Inferior parietal cortex (tissue), 1 donor: ENCODE data around the gene PSMB3.
"Not testable (repeated sequence)": the region's sequence is repeated elsewhere in the genome, so short reads cannot be mapped to it uniquely, and the experiment has no call there.

Experiments
- DNase-seq: peaks from one replicate; pipeline ENCODE4 v3.0.0-alpha.2; 2016; ENCODE audit errors: extremely low spot score

PSMB3 gene

GRCh38 chr17:38749223-38750043, 3.1 kb upstream of the PSMB3 start:
- DNase-seq, result peak; percentile 43

DNA sequence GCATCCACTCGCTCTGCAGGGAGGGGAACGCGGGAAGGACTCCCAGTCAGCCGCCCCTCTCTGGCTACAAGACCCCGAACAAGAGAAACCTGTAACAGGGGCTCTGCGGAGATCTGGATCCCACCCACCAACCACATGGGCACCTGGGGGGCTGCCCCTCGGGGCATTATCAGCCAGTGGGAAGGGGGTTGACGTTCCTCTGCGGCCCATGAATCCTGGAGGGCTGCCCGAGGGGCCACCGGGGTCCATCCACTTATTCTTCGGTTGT, 2.6 kb upstream of the PSMB3 start:
- DNase-seq, result no peak

- DNase-seq, result peak; percentile 27
Observed at GRCh38 chr17:38750312-38751121, 2.0 kb upstream of the PSMB3 start.

DNA sequence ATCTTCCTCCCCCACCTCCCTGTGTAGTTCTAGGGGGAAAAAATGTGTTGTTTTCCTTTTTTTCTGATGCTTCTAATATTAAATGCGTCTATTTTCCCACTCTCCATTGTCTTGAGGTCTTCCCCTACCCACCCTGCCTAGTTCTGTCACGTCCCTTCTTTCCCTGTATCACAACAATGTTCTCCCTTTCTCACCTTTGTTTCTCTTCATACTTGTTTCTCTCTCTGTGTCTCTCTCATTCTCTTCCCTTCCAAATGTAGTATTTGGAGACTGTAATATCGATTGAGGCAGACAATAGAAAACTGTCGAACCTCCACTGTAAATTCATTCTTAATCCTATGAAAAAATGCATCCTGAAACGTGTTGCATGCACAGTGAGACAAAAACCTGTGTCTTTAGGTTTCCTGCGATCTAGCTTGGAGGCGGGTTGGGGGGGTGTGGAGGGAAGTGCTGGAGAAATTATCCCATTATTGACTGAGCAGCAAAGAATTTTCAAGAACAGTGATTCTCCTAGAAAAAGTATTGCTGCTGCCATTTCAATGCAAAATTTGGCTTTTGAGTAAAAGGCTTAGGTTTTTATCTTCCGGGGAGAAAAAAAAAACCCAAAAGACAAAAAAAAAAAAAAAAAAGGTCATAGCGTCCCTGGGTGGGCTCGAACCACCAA, 1.3 kb upstream of the PSMB3 start:
- DNase-seq, result peak; percentile 39

DNA sequence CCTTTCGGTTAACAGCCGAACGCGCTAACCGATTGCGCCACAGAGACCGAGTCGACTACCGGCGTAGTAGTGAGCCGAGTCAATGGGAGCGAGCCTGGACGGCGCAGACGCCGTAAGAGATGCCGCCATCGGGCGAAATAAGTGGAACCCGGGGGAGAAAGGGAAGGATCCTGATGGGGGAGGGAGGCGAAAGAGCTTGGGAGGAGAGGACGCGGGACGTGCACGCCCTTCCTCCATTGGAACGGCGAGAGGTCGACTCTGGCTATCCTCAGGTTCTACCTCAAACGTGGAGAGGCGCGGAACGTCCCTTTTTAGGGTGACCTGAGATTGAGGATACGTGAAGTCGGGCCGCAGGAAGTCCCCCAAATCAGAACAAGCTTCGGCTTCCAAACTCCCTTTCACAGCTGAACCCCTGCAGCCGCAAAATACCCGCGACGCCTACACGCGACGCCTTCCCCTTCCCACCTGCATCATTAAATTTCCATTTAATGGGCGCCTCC, 683 bp upstream of the PSMB3 start:
- peak; percentile 85 for DNase-seq

DNA sequence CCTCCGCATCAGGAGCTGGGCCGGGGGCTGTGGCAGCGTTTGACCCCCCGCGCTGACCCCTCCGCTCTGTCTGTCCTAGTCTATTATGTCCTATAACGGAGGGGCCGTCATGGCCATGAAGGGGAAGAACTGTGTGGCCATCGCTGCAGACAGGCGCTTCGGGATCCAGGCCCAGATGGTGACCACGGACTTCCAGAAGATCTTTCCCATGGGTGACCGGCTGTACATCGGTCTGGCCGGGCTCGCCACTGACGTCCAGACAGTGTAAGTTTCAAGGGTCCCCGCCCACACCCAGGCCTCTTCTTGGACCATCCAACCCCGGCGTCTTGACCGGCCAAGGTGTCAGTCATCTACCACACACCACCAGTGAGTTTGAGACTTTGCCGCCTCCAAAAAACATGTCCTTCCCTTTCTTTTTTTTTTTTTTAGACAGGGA, 548 bp downstream of the PSMB3 start:
- no peak for DNase-seq

- DNase-seq, result no peak
Observed at GRCh38 chr17:38761612-38762011, 9.1 kb downstream of the PSMB3 start.

DNA sequence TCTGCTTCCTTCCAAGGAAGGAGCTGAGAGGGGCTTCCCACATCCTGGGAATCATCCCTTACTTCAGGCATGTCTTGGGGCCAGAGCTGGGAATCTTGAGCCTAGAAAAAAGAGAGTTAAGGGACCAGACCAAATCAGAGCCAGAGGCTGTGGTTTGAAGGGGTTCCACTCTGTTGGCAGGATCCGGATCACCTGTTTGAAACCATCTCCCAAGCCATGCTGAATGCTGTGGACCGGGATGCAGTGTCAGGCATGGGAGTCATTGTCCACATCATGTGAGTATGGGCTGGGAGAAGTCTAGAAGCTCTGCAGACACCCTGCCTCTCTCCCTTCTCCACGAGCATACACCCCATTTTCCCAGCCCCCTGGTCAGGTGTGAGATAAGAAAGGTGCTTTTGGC, 9.7 kb downstream of the PSMB3 start:
- DNase-seq, result no peak

- no peak for DNase-seq
Observed at GRCh38 chr17:38766341-38766740, 13.8 kb downstream of the PSMB3 start.

DNA sequence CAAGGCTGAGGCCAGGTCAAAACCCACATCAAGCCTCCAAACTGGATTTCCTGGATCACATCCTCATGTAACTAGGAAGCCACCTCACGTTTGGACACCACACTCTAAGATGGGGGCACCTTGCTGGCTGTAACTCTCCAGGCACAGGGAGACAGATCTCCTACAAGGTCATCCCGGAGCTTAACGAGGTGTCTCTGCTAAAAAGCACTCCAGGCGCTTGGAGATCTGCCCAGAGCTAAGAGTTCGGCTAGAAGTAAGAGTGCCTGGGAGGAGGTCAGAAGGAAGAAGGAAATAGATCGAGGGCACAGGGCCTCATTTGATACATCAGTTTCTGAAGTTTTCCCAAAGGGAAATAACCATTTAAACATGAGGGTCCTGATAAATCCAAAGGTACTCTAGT, 15.9 kb downstream of the PSMB3 start:
- no peak for DNase-seq

DNA sequence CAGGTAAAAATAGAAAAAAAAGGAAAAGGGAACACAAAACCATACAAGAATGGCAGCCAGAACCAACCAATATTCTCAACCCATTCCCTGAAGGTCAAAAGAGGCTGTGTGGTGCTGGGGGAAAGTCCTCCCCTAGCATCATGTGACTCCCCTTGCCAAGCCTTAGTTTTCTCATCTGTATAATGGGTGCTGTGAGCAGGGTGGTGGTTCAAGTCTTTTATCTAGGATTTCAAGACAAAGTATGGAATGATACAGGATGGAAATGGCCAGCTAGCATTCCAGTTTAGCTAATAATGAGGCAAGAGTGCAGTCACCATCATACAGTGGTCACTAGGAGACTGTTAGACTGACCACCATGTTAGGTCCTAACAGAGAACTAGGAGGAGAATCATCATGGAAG, 20.7 kb downstream of the PSMB3 start:
- no peak for DNase-seq

DNA sequence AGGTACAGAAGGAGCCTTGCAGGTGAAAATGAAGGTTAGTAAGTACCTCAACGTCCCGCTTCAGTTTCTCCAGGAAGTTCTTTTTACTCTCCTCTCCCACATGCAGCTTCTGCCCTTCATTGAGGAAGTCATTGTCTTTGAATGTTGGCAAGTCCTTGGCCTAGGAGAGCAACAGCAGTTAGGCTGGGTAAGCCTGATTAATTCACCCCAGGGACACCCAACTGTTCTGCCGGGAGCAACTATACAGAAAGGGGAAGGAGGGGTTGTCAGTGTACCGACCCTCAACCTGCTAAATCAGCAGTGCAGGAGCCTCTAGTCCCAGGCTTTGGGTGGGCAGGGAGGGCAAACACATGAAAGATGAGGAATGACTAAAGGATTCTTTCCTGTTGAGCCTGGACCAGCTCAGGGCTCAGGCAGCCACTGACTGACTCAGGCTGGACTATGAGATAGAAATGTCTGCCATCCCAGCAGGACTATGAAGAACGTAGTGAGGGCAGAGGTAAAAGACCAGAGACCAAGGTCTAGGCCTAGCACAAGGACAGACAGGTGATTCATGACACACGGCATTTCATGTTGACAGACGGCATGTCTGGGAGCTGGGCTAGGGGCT, 25.2 kb downstream of the PSMB3 start:
- DNase-seq, result no peak

DNA sequence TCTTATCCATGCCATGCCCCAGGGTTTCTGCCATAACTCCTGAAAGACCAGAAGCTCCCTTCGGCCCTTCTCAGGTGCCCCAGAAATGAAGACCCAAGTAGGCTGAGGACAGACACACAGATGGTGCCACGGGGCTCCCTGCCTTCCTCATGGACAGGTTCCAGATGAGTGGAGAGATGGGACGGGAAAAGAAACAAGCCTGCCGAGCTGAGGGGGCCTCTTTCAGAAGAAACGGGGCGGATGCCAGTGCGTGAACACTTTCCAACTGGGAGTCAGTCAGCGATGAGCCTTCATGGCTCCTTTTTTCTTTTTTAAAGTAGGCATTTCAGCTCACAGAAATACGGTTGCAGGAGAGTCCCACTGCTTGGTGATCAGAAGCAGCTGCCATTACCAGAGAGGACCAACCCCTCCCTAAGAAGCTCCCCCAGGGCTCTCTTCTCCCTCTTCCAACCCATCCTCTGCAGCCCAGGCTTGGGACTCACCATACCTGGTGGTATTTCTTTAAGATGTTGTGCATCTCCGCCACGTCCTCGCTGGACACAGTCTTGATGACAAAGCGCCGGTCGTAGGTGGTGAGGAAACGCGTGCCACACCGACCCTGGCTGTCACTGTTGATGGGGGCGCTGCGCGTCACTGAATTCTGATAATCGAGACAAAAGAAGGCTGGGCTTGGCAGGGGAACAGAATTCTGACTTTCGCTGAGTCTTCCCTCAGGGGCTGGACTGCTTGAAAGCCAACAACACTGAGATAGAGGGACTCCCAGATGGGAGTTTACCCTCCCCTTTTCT, 27.6 kb downstream of the PSMB3 start:
- no peak for DNase-seq

GRCh38 chr17:38783227-38783626, 30.7 kb downstream of the PSMB3 start:
- no peak for DNase-seq

DNA sequence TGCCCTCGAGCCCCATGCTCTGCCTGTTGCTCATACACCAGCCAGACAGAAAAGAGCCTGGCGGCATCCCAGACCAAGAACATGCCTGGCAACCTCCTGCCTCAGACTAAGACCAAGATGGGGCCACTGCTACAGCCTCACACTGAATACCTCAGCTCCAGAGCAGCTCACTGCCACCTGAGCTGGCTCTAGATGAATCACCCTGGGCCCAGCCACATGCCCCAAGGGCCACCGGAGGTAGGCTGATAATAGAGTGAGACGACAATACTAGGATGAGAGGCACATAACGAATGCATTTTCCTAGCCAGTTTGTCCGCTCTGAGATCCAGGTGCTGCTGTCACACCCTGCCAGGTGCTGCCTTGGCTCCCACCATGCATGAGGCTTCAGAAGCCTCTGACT, 33.8 kb downstream of the PSMB3 start:
- no peak for DNase-seq

- DNase-seq, result not testable (repeated sequence)
Observed at GRCh38 chr17:38787999-38788398, 35.5 kb downstream of the PSMB3 start.

DNA sequence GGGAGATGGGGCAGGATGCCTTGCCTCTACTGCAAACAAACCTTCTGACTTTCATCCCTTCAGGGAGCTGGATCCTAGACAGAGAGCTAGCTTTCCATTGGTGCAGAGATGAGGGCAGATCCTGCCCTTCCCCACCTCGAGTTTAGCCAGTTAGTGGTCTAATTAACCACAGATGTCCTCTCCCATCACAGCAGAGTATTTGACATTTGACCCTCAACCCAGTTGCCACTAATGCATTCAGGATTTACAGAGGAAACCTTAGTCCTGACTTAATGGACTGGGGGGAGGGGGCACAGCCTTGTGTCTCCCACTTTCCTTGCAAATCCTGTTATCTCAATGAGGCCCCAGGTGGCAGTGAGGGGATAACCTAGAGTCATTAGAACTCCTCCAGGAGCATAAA, 36.6 kb downstream of the PSMB3 start:
- no peak for DNase-seq

DNA sequence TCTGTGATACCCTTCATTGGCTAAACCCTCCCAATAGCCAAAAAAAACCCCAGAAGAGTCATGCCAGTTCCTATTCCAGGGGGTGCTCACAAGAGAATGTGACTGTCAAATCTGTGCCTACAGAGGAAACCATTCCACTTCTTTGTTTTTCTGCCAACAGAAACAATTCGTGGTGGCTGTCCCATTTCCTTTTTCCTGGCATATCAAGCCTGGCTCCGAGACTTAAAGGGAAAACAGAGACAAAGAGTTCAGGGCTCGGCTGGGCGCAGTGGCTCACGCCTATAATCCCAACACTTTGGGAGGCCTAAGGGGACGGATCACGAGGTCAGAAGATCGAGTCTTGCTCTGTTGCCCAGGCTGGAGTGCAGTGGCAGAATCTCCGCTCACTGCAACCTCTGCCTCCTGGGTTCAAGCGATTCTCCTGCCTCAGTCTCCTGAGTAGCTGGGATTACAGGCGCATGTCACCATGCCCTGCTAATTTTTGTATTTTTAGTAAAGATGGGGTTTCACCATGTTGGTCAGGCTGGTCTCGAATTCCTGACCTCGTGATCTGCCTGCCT, 37.7 kb downstream of the PSMB3 start:
- DNase-seq, result not testable (repeated sequence)

- no peak for DNase-seq
Observed at GRCh38 chr17:38791162-38791561, 38.6 kb downstream of the PSMB3 start.

DNA sequence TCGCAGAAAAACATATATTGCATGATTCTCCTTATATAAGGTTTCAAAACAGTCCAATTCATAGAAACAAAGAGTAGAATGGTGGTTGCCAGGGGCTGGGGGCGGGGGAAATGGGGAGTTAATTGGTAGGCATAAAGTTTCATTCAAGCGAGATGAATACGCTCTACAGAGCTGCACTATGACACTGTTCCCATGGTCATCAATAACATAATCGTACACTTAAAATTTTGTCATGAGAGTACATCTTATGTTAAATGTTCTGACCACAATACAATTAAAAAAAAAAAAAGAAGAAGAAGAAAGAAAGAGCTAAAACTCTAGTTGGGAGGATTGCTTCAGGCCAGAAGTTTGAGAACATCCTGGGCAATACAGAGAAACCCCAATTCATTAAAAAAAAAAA, 41.7 kb downstream of the PSMB3 start:
- no peak for DNase-seq
